Right atrium auricular region (tissue), 2 donors: ENCODE measurements around the gene SLC35B4. TPM values are rescaled to one million over a fixed set of nuclear protein-coding genes. Genes with fewer than 3 reads are reported as not detected.

Experiments
- DNase-seq: peaks from one replicate; pipeline ENCODE4 v3.0.0-alpha.2; 2019; ENCODE audit warnings: low spot score
- H3K27ac ChIP-seq, 2 donors: fragments of 200-600 bp; sonication (generic); 1 replicate in 1 of 2; 2 replicates in 1 of 2; pipeline ENCODE4 v1.5.1; 2016 to 2019
- H3K27me3 ChIP-seq, 2 donors: fragments of 200-600 bp; sonication (generic); one replicate each; pipeline versions ENCODE4 v1.5.1 to v1.6.0; 2017 to 2019
- H3K36me3 ChIP-seq: fragments of 200-600 bp; sonication (generic); one replicate; pipeline ENCODE4 v1.5.1; 2016
- H3K4me1 ChIP-seq, 2 donors: fragments of 200-600 bp; sonication (generic); one replicate each; pipeline versions ENCODE4 v1.5.1 to v1.6.0; 2017 to 2019
- H3K4me3 ChIP-seq, 2 donors: fragments of 200-600 bp; sonication (generic); 1 replicate in 1 of 2; 2 replicates in 1 of 2; pipeline ENCODE4 v1.5.1; 2017 to 2019; ENCODE audit warnings: mild to moderate bottlenecking in 1 of 2, moderate library complexity in 1 of 2
- H3K9me3 ChIP-seq, 2 donors: fragments of 200-600 bp; sonication (generic); one replicate each; pipeline ENCODE4 v1.5.1; 2019
- total RNA-seq, 2 donors: library from RNA; depleted of rRNA; stranded (reverse); fragments of >200 nt; gene quantifications; one replicate each; pipeline ENCODE4 v1.1.0, GENCODE V29; 2016
- TF ChIP-seq, protein P1 (sequence below), 2 donors: fragments of 200-600 bp; sonication (generic); IDR thresholded peaks; one replicate each; pipeline ENCODE4 v1.5.1; 2019; ENCODE audit warnings: antibody characterized with exemption in 2 of 2

SLC35B4 gene
- total RNA-seq, 2 donors from 2014 or later: 3.4 to 4.8 TPM

- no peaks in the 10 kb centered on the region for H3K27me3 ChIP-seq
- no peak overlapping the region for H3K4me3 ChIP-seq
- H3K27ac ChIP-seq: no peak overlapping the region
- H3K9me3 ChIP-seq: no peaks in the 10 kb centered on the region
- no peaks in the 10 kb centered on the region for H3K36me3 ChIP-seq
- DNase-seq: no peak
- no peaks in the 10 kb centered on the region for H3K4me1 ChIP-seq
- TF ChIP-seq, protein P1, sequence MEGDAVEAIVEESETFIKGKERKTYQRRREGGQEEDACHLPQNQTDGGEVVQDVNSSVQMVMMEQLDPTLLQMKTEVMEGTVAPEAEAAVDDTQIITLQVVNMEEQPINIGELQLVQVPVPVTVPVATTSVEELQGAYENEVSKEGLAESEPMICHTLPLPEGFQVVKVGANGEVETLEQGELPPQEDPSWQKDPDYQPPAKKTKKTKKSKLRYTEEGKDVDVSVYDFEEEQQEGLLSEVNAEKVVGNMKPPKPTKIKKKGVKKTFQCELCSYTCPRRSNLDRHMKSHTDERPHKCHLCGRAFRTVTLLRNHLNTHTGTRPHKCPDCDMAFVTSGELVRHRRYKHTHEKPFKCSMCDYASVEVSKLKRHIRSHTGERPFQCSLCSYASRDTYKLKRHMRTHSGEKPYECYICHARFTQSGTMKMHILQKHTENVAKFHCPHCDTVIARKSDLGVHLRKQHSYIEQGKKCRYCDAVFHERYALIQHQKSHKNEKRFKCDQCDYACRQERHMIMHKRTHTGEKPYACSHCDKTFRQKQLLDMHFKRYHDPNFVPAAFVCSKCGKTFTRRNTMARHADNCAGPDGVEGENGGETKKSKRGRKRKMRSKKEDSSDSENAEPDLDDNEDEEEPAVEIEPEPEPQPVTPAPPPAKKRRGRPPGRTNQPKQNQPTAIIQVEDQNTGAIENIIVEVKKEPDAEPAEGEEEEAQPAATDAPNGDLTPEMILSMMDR (IDR thresholded peaks at IDR 0.05): no peak
These were observed 70.0 kb downstream of the SLC35B4 start for GRCh38 chr7:134246761-134247160.

DNA sequence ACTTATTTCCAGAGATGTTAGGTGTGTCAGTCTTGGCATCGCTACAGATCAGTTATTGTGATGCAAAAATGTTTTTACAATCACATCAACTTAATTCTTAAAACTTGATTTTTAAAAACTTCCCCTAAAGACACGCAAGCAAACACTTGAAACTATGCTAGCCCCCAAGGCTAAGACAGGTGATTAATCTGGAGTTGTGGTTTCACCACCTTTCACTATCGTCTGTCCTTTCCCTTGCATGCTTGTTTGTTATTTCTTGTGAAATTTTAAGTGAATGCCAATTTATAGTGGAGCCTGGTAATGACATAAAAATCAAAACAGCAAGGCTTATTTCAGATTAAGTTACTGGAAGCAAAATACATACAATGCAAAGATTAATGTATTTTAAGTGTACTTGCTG lies 70.4 kb downstream of the SLC35B4 start:
- TF ChIP-seq, protein P1 (IDR thresholded peaks at IDR 0.05): no peak
- Histone ChIP-seq H3K27ac (no peak overlapping the region), H3K27me3 (no peaks in the 10 kb centered on the region), H3K4me3 (no peak overlapping the region), H3K4me1 (no peaks in the 10 kb centered on the region), H3K36me3 (no peaks in the 10 kb centered on the region), H3K9me3 (no peaks in the 10 kb centered on the region)
- no peak for DNase-seq

- no peak for DNase-seq
- no peaks in the 10 kb centered on the region for H3K9me3 ChIP-seq
- H3K36me3 ChIP-seq: no peaks in the 10 kb centered on the region
- no peak overlapping the region for H3K27ac ChIP-seq
- no peak overlapping the region for H3K4me3 ChIP-seq
- TF ChIP-seq, protein P1 (IDR thresholded peaks at IDR 0.05): no peak
- H3K27me3 ChIP-seq: no peaks in the 10 kb centered on the region
- no peaks in the 10 kb centered on the region for H3K4me1 ChIP-seq
These were observed 71.5 kb downstream of the SLC35B4 start for GRCh38 chr7:134245253-134245652.

Other genes starting within 250 kb of the SLC35B4 start
- under 1 TPM in 1 of 2 donors, not detected in 1; 0.11 TPM for gene LRGUK, start 189.6 kb downstream of the SLC35B4 start, total RNA-seq
- gene AKR1B1, start 142.2 kb upstream of the SLC35B4 start, total RNA-seq: 100 to 1,000 TPM in 1 of 2 donors, 10 to 100 TPM in 1; 69.1 to 261 TPM
- gene AKR1B10, start 210.6 kb upstream of the SLC35B4 start, total RNA-seq: 1 to 10 TPM in 1 of 2 donors, under 1 TPM in 1; 0.51 to 1.0 TPM
- under 1 TPM in 1 of 2 donors, not detected in 1; 0.20 TPM for gene AKR1B15, start 232.2 kb upstream of the SLC35B4 start, total RNA-seq